GM10266 (cell line): ENCODE measurements around the gene NUAK1.

Source experiments
- DNase-seq: peaks from one replicate; pipeline ENCODE4 v3.0.0; 2012; ENCODE audit errors: extremely low spot score
- TF ChIP-seq, protein P1 (sequence below): IDR thresholded peaks from 2 replicates; pipeline ENCODE4 v1.5.1; 2012; ENCODE audit warnings: mild to moderate bottlenecking, low read depth; ENCODE audit not compliant: control insufficient read depth, insufficient read depth; ENCODE audit errors: missing control alignments

The NUAK1 gene

DNA sequence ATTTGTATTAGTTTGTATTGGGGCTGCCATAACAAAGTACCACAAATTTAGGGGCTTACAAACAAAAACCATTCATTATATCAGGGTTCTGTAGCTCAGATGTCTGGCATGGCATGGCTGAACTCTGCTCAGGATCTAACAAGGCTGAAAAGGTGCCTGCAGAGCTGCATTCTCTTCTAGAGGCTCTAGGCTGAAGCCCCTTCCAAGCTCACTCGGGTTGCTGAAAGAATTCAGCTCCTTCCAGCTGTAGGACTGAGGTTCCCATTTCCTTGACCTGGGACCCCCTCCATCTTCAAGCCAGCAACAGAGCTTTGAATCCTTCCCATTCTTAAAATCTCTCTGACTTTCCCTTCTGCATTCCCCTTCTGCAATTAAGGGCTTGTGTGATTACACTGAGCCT, 90.7 kb downstream of the NUAK1 start:
- TF ChIP-seq, protein P1, sequence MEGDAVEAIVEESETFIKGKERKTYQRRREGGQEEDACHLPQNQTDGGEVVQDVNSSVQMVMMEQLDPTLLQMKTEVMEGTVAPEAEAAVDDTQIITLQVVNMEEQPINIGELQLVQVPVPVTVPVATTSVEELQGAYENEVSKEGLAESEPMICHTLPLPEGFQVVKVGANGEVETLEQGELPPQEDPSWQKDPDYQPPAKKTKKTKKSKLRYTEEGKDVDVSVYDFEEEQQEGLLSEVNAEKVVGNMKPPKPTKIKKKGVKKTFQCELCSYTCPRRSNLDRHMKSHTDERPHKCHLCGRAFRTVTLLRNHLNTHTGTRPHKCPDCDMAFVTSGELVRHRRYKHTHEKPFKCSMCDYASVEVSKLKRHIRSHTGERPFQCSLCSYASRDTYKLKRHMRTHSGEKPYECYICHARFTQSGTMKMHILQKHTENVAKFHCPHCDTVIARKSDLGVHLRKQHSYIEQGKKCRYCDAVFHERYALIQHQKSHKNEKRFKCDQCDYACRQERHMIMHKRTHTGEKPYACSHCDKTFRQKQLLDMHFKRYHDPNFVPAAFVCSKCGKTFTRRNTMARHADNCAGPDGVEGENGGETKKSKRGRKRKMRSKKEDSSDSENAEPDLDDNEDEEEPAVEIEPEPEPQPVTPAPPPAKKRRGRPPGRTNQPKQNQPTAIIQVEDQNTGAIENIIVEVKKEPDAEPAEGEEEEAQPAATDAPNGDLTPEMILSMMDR = no peak
- DNase-seq = no peak

DNA sequence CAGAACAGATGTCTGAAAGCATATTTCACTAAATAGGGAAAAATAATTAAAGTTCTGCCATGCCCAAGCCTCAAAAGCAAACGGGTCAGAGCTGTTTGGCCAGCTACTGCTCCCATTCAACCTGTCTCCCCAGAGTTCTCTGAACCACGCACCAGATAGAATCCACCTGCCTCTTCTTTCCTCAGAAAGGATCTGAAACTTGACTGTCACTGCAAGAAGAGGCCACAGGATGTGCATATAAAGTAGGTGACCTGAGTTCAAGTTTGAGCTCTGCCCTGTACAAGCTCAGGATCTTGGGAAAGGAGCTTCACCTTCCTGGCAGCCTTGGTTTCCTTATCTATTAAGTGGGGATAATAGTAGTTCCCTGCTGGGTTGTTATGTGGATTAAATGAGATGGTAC, 91.8 kb downstream of the NUAK1 start:
- DNase-seq = no peak
- TF ChIP-seq, protein P1 = no peak

DNA sequence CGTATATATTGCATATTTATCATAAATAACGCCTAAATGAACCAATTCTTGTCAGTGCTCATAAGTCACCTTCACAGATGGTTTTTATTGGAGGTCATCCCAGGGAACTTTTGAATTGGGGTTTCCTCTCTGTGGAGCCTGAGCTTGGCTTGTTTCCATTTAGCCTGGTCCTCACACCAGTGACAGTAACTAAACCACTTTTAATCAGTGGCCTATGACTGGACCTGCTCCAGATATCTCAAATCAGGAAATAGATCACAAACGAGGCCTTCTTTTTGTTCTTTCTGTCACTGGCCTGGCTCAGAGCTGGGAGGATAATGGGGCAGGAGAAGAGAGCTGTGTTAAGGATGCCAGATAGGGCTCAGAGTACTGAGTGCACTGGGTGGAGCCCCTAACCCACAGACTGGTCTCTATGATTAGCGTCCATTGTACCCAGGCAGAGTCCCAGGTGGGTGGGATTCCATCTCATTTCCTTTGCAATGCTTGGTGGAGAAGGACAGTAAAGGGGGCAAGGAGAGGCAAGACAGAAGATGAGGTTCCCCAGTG, 92.4 kb downstream of the NUAK1 start:
- TF ChIP-seq, protein P1 = no peak
- DNase-seq = no peak

DNA sequence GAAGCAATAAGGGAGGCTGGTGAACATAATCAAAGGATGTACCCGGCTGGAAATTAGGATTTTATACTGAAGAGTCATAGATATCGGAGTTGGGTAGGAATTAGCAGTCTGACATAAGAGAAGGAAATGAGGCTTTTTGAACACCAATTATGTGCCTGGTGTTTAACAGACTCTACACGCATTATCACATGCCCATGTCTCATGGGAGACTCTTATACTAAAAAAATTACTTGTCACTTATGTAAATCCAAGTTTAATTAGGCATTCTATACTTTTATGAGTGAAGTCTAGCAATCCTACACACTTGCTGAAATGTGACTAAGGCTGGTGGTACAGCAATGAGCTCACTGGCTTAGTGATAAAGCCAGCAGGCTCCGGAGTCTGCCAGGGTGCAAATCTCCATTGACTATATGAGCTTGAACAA, 93.5 kb downstream of the NUAK1 start:
- TF ChIP-seq, protein P1 = no peak
- DNase-seq = no peak

DNA sequence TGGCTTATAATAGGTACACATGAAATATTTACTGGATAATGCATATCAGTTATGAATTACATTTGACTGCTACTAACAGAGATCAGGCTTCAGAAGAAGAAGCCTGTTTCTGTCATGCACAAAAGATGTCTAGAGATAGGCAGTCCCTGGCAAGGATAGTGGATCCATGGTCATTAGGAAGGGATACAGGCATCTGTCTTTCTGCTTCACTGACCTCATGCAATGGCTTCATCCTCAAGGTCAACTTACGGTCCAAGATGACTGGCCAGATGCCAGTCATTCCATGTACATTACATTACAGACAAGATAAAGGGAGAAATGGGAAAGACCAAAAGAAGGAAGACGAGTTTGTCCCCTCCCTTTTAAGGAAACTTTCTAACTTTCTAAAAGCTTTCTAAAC, 94.0 kb downstream of the NUAK1 start:
- TF ChIP-seq, protein P1 = no peak
- no peak for DNase-seq

DNA sequence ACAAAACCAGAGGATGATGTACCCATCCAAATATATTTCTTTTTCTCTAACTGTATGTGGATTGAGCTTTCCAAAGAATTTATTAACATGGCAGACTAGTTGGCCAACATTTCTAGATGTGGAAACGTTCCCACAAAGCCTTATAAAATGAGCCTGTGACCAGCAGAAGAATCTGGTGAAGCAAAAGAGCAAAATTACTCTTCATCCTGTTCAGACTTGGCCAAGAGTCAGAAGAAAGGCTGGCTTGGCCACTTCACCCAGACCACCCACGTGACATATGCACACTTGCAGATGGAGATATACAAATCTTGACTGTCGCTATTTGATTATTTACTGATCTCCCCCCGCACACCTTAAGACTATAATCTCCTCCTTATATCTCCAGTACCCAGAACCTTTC, 96.7 kb downstream of the NUAK1 start:
- TF ChIP-seq, protein P1 = no peak

DNA sequence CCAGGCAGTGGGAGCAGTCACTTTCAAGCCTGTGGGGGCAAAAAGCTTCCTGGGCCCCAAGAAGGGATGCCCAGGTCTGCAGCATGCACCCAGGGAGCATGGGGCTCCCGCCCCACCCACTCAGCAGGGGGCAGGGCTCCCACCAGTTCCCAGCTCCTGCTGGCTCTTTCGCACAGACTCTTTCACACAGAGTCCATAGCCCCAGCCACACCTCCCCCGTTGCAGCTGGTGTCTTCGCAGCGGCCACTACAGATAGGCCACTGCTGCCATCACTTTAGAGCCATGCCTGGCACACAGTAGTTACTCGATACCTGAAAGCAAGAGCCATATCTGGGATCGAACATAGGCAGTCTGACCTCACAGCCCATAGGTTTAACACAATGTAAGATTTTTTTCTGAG, 98.2 kb downstream of the NUAK1 start:
- TF ChIP-seq, protein P1 = no peak
- no peak for DNase-seq

More for the DNA sequence above, 96.7 kb downstream of the NUAK1 start:
- DNase-seq = no peak
